Stimulated activated CD8-positive, alpha-beta memory T cell treated with anti-CD3 and anti-CD28 coated beads, Interleukin-7, amount 100 ng/mL, for 4 hours (primary cell): Measurements from ENCODE around the gene TMEM51.

Experiments
- DNase-seq, 2 donors: peaks; one replicate each; pipeline ENCODE4 v3.0.0-alpha.2; 2020; ENCODE audit warnings: low read depth in 2 of 2

The TMEM51 gene

DNA sequence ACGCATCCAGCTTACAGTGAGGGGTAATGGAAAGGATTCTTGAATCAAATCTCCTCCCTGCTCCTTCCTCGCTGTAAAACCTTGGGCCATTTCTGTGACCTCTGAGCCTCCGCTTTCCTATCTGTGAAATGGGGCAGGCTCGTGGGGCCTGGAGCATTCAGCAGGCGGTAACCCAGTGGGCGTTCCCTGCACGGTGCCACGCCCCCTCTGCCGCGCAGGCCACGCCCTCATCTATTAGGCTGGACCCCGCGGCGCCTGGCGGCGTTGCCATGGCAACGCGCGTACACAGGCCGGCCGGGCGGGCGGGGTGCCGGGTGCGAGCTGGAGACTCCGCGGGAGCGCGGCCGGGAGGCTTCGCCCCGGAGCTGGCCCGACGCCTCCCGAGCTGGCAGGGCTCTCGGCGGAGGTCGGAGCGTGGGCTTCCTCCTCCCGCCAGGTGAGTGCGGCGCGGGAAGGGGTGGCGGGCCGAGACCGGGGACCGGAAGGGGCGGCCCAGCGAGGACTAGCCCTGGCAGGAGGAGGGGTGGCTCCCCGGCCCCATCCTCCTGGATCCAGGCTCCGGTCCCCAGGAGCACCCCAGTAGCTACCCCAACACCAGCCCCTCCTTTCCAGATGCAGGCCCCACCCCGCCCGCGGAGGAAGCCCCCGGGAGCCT lies 93.5 kb downstream of the TMEM51 start, which contains the start of gene FHAD1:
TSS of gene FHAD1 (plus strand) at position 264 of the 655 bp plus-strand sequence. CDS start 4,562 bp downstream, outside the sequence.
- DNase-seq = peak in 1 of 2 donors; percentile 45

DNA sequence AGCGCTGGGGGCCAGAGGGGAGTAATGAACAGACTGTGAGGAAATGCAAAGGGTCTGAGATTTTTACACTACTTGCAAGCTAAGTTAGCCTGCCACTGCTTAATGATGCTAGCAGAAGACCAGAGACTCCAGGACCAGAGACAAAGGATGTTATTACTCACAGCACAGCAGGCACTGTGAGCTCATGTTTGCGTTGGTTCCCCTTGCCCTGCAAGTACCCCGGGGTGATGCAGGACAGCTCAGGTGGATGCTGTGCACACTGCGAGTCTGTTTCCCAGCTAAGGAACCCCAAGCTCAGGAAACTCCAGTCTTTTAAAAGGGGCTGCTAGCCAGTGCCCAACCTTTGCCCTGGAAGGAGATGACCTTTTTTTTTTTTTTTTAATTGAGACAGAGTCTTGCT lies 94.7 kb downstream of the TMEM51 start:
- DNase-seq = no peak

DNA sequence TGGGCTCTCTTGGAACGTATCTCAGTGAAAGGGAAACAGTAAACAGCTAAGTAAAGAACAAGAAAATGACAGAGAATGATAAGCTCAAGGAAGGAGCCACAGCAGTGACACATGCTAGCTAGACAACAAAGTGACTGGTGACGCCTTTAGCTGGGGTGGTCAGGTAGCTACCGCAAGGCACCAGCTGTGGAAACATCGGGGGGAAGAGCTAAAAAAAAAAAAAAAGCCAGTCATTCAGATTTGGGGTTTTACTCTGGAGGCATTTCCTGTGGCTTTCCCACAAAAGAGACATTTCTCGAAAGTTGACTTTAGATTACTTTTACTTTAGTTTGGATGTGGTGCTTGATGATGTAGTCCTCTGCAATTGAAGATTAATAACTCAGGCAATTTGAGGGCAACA lies 95.5 kb downstream of the TMEM51 start:
- DNase-seq = peak; percentile 51 to 52

DNA sequence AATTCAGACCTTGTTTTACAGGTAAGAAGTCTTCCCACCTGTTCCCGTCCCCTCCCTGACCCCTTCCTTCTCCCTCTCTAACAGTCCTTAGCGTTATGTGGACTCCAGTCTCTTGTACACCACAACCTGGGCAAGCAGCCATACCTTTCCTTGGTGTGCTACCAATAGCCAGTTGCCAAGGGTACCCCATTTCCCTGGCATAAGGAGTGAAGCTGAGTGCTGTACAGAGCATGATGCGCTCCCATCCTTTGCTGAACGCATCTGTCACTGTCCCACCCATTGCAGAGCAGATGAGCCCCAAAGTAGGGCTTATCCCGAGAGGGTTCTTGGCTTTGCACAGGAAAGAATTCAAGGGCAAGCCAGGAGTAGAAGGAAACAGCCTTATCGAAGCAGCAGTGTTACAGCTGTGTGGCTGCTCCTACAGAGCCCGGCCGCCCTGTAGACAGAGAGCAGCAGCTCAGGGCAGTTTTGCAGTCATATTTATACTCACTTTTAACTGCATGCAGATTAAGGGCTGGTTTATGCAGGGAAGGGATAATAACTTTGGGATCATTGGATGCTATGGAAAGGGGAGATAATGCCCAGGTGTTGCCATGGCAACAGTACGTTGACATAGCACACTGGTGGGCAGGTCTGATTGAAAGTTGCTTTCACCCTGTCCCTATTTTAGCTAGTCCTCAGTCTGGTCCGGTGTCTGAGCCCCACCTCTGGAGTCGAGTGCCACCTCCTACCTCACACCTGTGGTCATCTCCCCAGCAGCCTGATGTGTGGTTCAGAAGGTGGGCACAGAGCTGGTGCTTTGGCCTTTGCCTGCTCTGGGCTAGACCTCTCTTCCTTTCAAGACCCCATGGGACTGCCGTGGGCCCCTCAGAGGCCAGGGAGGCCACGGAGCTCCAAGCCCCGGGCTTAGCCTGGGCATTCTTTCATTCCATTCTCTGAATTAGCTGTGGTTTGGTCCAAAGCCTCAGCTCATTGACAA lies 98.6 kb downstream of the TMEM51 start:
- DNase-seq = no peak

DNA sequence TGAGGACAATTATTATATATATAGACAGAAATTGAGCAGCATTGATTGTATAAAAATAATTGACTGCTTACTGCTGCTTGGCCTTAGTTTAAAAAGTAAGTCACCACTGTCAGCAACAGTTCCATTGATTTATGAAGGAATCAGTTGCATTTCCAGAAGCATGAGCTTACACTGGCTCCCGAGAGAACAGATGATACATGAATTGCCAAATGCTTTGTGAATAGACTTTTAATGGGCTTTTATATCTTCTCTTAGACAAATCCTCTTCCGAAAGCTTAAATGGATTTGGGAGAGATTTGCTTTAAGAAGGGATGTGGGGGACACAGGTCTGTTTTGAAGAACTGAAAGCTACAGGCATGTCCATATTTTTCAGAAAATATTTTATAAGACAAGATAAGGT lies 101.0 kb downstream of the TMEM51 start:
- DNase-seq = no peak

DNA sequence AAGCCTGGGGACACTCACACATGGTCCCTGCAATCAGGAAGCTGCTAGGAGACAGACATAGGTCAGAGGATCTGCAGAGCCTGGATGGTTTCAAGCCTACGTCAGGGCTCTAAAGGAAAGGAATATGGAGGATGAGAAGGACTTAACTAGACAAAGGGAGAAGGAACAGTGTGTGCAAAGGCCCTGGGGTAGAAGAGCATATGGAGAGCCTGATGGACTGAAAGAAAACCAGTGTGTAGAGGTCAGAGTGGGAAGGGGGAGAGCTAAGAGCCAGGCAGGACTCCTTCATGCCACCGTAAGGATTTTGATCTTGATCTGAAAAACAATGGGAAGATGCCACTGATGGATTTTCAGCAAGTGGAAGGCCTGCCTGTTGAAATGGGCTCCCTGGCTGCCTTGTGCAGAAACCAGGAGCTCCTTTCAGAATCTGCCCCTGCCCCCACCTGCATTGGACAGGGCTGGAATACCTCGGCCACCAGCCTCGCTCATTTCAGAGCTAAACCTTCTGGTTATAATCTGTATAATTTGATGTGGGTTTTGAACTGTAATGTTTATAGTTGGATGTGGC lies 102.1 kb downstream of the TMEM51 start:
- DNase-seq = no peak

DNA sequence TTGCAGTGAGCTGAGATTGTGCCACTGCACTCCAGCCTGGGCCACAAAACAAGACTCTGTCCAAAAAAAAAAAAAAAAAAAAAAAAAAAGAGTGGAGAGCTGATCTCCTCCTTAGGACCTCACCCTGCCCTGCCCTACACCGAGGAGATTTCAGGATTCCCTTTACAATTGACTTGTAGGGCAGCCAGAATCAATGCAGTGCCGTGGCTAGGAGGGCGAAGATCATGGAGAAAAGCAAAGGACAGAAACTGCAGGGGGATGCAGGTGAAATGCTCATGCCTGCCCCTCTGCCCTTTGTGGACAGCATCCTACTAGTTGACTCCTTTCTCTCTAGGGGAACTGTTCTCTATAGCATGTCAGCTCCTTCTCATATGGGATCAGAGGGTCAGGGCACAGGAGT lies 103.0 kb downstream of the TMEM51 start:
- DNase-seq = no peak

DNA sequence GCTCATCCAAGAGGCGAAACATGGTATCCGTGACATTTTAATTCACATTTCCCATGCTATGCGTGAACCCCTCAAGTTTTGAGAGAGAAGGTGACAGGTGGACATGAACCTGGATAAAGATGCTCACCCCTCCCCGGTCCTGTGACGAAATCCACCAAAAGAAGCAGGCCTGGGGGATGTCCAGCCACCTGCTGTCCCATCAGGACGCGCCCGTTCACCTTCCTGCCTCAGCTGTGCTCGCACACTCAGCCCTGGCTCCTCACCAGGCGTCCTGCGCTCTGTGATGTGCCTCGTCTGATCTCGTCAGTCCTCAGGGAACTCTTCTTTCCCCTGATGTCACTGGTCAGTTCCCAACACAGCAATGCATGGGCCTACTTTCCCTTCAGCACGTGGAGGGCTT lies 103.8 kb downstream of the TMEM51 start:
- DNase-seq = no peak

DNA sequence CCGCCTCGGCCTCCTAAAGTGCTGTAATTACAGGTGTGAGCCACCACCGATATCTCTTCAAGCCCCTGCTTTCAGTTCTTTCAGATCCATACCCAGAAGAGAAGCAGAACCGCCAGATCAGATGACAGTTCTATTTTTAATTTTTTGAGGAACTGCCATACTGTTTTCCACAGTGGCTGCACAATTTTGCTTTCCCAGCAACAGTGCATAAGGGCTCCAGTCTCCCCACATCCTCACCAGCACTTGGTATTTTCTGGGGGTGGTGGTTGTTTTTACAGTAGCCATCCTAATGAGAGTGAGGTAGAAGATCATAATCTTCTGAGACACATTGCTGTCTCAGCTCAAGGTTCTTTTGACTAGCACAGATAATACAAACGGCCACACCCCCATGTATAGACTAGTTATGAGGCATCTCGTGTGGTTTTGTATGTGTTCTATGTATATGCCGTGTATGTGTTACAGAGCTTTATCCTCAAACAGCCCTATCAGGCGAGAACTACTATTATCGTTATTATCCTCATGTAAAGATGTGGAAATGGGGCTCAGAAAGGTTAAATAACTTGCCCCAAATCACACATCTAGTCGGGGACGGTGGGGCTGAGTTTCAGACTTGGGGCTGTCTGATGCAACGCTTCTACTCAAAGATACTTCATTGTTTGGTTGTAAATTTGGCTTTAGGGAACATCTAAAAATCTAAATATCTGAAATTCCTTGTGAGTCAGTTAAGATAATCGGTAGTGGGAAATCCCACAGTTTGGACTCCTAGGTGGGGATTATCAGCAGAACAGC lies 105.5 kb downstream of the TMEM51 start:
- no peak for DNase-seq

DNA sequence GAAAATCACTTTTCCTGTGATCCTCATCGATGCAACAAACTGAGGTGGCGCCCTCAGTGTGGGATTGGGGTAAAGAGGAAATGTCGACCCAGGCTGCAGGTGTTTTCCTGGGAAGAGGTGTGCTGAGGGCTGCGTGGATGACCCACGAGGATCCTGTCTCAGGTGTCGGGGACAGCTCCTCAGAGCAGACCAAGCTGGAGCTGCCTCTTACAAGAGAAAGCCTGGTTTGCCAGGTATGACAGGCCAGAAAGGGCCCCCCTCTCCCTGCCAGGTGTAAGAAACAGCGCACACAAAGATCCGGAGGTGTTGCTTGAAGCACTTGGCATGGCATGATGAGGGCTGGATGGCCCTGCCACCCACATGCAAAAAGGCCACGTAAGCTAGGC lies 106.1 kb downstream of the TMEM51 start:
- no peak for DNase-seq

DNA sequence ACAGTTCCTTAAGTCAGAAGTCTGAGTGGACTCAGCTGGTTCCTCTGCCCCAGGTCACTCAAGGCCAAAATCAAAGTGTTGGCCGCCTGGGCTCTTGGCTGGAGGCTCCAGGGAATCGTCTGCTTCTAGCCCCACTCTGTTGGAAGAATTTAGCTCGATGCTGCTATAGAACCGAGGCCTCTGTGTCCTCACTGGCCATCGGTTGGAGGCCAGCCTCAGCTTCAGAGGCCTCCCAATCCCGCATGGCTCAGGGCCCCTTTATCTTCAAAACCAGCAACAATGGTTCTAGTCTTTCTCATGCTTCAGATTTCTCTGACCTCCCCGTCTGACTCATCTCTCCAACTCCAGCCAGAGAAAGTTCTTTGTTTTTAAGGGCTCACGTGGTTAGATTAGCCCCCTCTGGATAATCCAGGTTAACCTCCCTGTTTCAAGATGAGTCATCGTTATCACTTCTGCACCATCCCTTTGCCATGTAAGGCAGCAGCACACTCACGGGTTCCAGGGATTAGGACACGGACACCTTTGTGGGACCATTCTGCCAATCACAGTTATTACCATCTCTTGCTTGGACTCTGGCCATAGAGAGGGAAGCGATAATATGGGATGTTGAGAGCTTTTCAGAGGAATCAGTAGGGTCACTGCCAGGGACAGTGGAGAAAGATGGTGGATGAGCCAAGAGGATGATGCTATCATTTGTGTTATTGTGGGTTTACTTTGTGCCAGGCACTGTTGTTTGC lies 107.0 kb downstream of the TMEM51 start:
- no peak for DNase-seq

DNA sequence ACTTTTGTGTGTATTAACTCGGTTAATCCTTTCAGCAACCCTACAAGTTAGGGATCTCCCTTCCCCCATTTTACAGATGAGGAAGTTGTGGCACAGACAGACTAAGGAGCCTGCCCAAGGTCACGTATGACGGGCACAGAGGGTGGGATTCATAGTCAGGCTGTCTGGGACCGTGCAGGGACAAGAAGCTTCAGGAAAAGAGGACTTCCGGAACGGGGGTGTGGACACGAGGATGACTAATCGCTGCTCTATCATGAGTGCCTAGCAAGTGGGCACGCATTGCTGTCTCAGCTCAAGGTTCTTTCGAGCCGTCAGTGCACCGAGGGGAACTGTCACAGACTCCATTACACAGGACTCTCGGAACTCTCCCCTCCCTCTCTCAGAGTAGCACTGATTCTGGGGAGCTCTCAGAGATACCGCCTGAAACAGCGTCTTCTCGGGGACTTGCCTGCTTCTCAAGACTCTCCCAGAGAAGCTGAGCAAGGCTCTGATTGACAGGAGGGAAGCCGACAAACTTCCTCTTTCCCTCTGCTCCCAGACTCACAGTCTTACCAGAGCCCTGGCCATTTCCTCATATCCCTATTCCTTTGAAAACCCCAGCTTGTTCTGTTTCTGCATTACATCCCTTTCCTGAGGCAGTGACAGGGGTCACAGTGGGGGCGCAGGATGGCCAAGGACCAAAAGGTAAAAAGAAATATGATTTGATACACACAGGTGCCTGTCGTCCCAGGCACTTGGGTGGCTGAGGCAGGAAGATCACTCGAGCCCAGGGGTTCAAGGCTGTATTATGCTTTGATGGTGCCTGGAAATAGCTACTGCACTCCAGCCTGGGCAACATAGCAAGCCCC lies 107.8 kb downstream of the TMEM51 start:
- DNase-seq = peak; percentile 15 to 25

DNA sequence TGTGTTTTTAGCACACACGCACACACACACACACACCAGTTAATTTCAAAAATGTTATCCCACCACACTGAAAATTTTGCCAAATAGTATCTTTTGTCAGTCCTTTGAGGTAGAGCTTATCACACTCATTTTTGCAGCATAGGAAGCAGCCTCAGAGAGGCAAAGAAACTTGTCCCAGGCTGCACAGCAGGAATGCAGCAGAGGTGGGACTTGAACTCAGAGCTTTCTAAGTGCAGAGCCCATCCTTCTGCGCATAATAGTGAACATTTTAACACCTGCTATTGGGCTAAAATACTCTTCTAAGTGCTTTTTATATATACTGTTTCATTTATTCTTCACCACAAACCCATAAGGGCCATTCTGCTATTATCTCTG lies 108.4 kb downstream of the TMEM51 start:
- no peak for DNase-seq

DNA sequence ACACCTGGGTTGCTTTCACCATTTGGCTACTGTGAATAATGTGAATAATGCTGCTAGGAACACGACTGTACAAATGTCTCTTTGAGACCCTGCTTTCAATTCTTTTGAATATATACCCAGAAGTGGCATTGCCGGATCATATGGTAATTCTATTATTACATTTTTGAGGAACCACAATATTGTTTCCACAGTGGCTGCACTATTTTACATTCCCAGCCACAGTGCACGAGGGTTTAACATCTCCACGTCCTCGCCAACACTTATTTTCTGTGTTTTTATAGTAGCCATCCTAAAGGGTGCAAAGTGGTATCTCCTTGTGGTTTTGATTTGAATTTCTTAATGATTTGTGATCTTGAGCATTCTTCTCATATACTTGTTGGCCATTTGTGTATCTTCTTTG lies 109.2 kb downstream of the TMEM51 start:
- no peak for DNase-seq

DNA sequence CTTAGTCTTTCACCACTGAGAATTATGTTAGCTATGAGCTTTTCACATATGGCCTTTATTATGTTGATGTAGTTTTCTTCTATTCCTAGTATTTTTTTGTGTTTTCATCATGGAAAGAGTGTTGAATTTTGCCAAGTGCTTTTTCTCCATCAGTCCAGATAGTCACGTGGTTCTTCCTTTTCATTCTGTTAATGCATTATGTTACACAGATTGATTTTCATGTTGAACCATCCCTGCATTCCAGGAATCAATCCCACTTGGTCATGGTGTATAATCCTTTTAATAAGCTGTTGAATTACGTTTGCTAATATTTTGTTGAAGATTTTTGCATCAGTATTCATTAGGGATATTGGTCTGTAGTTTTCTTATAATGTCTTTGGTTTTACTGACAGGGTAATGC lies 111.2 kb downstream of the TMEM51 start:
- no peak for DNase-seq
